Esophagus squamous epithelium (tissue), 4 donors: ENCODE results near the gene SLC30A7.

Experiments used
- CTCF ChIP-seq, 6 experiments: fragments of 450-650 bp in 4 of 6; fragments of 200-600 bp in 2 of 6; sonication (generic) in 2 of 6; IDR thresholded peaks; one replicate each; pipeline ENCODE4 v1.5.1; 2016 to 2019; ENCODE audit warnings: antibody characterized with exemption in 6 of 6, mild to moderate bottlenecking in 4 of 6, moderate library complexity in 4 of 6
- POLR2A ChIP-seq, 4 donors: fragments of 450-650 bp; IDR thresholded peaks; one replicate each; pipeline ENCODE4 v1.6.1; 2017; ENCODE audit warnings: antibody characterized with exemption in 4 of 4, mild to moderate bottlenecking in 4 of 4, moderate library complexity in 3 of 4

DNA sequence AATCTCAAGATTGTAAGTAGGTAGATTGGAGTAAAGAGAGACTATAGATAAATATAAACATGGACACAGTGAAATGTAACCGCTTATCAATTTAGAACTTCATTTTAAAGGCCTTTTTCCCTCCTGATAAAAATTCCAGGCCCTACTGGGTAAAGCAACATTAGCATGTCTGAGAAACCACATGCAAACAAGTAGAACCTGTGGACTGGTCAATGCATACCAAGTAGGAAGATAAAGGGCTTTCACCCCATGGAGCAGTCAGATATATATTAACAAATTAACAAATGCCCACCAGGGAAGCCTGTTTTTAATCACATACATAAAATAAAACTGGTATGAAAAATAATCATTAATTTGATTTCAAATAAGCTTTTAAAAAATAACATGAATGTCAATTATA is 121.6 kb downstream of the SLC30A7 start:
- no peak for TF ChIP-seq POLR2A (IDR thresholded peaks at IDR 0.05)
- TF ChIP-seq CTCF (IDR thresholded peaks at IDR 0.05), result no peak
